GM21367 (cell line): ENCODE measurements around the gene RSPH9.

Experiments used
- ATAC-seq: cut with Tn5 transposase; IDR thresholded peaks from one replicate; pipeline ENCODE4 v1.9.1; 2021; ENCODE audit not compliant: unreplicated experiment

RSPH9 gene

GRCh38 chr6:43707767-43708166 is 62.9 kb downstream of the RSPH9 start:
- no peak for ATAC-seq

DNA sequence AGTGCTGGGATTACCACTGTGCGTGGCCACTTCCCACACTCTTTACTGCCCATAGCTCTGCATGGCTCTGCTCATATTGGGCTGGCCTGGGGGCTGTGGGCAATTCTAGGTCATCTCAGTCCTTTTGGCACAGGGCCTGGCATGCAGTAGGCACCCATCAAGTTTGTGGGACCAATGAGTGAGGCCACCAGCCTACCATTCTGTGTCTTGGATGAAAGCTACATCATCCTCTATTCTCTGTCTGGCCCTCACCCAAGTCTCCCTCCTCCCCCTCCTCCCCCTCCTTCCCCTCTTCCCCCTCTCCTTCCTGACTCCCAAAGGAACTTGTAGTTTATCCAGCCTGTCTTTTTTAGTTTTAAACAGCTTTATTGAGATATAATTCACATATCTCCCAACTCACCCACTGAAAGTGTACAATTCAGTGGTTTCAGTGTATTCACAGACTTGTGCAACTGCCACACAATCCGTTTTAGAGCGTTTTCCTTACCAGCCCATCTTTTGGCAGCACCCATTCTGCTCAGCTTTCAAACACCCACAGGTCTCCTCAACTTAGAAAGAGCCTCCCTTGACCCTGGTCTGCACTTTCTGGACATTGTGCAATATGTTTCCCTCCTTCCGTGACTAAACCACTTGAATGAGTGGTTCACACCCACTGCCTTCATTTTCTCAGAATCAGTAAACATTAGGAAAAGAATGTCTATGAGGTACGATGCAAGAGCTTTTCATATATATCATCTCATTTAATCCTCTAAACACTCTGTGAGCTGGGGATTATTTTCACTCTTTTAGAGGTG is 64.2 kb downstream of the RSPH9 start:
- no peak for ATAC-seq

DNA sequence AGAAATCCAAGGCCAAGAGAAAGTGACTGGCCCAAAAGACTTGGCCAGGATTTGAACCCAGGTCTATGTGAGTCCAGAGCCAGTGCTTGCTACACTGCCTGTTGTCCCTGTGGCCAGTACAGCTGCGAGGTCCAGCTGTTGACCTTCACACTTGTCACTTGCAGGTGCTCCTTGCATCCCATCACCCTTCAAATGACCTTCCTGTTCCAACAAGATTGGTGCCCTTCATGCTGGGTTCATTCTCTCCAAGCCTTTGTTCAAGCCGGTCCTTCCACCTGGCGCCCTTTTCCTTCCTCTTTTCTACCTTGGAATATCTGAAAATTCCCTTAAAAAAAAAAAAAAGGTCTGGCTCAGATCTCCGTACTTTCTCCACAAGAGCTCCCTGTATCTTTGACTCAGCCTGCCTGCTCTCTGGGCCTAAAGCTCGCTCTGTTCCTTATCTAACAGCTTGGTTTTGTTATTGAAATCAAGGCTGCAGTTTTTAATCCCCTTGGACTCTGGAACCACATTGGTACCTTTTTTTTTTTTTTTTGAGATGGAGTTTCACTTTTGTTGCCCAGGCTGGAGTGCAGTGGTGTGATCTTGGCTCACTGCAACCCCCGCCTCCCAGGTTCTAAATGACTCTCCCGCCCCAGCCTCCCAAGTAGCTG is 64.9 kb downstream of the RSPH9 start:
- no peak for ATAC-seq

GRCh38 chr6:43710576-43710975 is 65.7 kb downstream of the RSPH9 start:
- no peak for ATAC-seq

DNA sequence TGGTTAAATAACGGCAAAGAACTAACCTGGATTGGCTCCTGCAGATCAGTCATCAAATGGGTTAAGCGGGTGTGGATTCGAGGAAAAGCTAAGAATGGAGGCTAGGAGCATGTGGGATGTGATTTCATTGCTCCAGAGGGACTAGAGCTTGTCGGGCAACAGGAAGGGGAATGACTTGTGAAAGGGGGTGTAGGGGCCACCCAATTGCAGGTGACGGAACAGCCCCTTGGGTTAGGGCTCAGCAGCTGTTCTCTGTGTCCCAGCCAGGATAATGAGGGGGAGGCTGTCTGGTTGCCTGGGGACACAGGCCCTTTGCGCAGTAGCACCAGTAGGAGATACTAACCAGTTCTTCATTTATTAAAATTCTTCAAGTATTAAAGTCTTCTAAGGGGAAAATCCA is 67.7 kb downstream of the RSPH9 start:
- no peak for ATAC-seq

GRCh38 chr6:43713643-43714310 is 68.9 kb downstream of the RSPH9 start:
- ATAC-seq: no peak

DNA sequence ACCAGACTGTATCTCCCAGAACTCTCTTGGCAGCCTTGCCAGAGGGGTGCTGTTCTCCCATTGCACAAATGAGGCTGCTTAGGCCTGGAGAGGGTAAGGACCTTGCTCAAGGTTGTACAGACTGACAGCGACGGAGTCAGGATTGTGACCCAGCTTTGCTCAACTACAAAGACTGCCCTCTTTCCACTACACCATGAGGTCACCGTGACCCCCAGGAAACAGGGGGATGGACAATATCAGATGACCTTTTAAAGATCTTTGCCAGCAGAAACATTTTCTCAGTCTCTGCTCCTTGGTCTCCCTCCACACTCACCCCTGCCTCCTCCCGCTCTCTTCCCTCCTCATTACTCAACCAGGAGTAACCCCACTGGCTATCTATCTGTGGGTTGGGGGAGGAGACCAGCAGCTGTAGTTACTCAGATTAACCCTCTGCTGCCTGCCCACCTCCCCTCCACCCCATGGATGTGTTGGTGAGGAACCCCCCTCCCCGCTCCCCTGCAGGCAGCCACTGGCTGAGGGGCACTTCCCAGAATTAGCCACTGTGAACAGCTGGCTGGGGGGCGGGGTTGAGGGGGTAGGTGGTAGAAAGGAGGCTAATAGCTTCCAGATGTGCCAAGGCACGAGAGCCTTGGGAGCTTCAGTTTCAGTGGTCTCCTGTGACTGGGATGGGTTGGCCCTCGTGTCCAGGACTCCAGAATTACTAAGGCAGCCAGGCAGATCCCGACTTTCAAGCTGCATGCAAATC is 69.6 kb downstream of the RSPH9 start:
- ATAC-seq: no peak

DNA sequence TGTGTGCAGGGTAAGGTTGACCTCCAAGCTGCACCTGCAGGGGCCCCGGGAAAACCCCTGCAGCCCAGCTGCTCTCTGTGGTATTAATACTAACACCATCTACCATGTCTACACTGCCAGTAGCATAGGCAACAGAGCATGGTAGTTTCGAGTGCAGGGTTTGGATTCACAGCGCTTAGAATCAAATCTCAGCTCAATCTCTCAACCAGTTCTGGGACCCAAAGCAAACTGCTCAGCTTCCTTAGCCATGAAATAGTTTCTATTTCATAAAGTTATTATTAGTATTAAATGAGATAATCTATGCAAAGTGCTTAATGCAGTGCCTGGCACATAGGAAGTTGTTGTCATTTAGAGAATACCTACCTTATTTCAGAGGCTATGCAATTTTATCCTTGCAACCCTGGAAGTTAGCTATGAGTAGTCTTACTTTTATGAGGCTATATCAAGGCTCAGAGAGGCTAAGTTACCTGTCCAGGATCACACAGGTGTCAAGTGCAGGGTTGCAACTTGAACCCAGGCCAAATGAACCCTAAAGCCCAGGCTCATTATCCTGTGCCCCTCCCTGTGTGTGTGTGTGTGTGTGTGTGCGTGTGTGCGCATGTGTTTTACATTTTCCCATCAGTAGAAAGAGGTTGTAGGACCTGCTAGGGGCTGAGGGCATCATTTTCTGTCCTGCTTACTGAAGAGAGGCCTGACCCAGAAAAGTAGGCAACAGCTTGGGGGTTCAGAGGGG is 70.4 kb downstream of the RSPH9 start:
- ATAC-seq: peak; percentile 78

GRCh38 chr6:43716099-43716498 is 71.3 kb downstream of the RSPH9 start:
- no peak for ATAC-seq

- ATAC-seq: no peak
Measured at GRCh38 chr6:43717389-43717788, 72.6 kb downstream of the RSPH9 start.

DNA sequence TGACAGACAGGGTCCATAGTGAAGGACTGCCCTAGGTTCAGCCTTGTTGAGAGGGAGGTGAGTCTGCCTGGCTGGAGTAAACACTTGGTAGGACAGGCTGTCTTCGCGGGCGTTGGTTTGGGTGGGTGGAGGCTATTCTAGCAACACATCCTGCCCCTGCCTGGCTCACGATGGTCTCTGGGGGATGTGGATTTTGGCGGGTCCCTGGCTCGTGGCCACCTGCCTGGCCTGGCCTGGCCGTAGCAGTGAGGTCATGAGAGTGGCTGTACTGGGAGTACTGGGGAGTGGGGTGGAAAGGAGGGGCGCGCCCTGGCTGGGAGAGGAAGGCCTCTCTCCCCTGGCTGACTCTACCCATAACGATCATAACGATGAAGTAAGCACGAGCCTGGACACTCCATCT is 73.0 kb downstream of the RSPH9 start:
- ATAC-seq: no peak

- no peak for ATAC-seq
Measured at GRCh38 chr6:43718387-43719105, 73.7 kb downstream of the RSPH9 start.

DNA sequence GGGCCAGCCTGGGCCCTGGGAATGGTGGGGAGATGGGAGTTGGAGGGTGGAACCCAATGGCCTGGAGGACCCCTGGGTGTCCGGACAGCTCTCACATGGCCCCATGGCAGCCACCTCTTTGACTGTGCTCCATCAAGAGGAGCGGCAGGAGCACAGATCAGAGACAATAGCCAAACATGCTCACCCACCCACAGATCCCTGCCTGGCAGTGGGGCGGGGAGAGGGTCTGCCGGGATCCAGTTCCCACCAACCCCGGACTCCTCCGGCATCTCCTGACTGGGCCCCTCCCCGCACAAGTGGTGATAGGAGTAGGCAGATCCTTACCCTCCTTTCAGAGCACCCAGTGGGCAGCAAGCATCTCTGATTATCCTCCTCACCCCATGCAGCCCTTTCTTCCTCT is 74.7 kb downstream of the RSPH9 start:
- ATAC-seq: no peak

- no peak for ATAC-seq
Measured at GRCh38 chr6:43720999-43721398, 76.2 kb downstream of the RSPH9 start.
